Esophagus squamous epithelium (tissue), 5 donors: ENCODE data around the gene LGMN. TPM values are rescaled to one million over a fixed set of nuclear protein-coding genes. Genes with fewer than 3 reads are reported as not detected.

Source experiments
- DNase-seq: peaks from one replicate; lab custom pipeline; 2025; lab: John Stamatoyannopoulos, UW
- H3K27ac ChIP-seq, 4 donors: fragments of 200-600 bp; sonication (generic); one replicate each; pipeline ENCODE4 v1.5.1; 2016 to 2019; ENCODE audit warnings: mild to moderate bottlenecking in 1 of 4
- H3K27me3 ChIP-seq, 4 donors: fragments of 200-600 bp; sonication (generic); 1 replicate in 3 of 4; 2 replicates in 1 of 4; pipeline versions ENCODE4 v1.5.1 to v1.6.0; 2017 to 2021; ENCODE audit warnings: antibody characterized with exemption in 1 of 4
- H3K36me3 ChIP-seq, 3 donors: fragments of 200-600 bp; sonication (generic); one replicate each; pipeline ENCODE4 v1.5.1; 2016 to 2019
- H3K4me1 ChIP-seq, 3 donors: fragments of 200-600 bp; sonication (generic); one replicate each; pipeline ENCODE4 v1.5.1; 2017 to 2019
- H3K4me3 ChIP-seq, 4 donors: fragments of 200-600 bp; sonication (generic); 1 replicate in 3 of 4; 2 replicates in 1 of 4; pipeline ENCODE4 v1.5.1; 2016 to 2019; ENCODE audit warnings: mild to moderate bottlenecking in 2 of 4, moderate library complexity in 1 of 4
- H3K9me3 ChIP-seq, 3 donors: fragments of 200-600 bp; sonication (generic); one replicate each; pipeline ENCODE4 v1.5.1; 2016 to 2019
- POLR2A ChIP-seq, 4 donors: fragments of 450-650 bp; IDR thresholded peaks; one replicate each; pipeline ENCODE4 v1.6.1; 2017; ENCODE audit warnings: antibody characterized with exemption in 4 of 4, mild to moderate bottlenecking in 4 of 4, moderate library complexity in 3 of 4
- WGBS, 2 donors: methylation state at CpG; one replicate each; pipeline ENCODE4 v1.1.5; 2018; 5-methylcytosine and 5-hydroxymethylcytosine counted together
- intact Hi-C: fragments of 100-400 bp; cut with DNase I; formaldehyde crosslinking; loops from one replicate; pipeline ENCODE4 v1.15.0; 2022
- total RNA-seq, 4 donors: library from RNA; depleted of rRNA; stranded (reverse); fragments of >200 nt; gene quantifications; one replicate each; pipeline ENCODE4 v1.1.0, GENCODE V29; 2016
- TF ChIP-seq, protein P1 (sequence below), 6 experiments: fragments of 450-650 bp in 4 of 6; fragments of 200-600 bp in 2 of 6; sonication (generic) in 2 of 6; IDR thresholded peaks; one replicate each; pipeline ENCODE4 v1.5.1; 2016 to 2019; ENCODE audit warnings: antibody characterized with exemption in 6 of 6, mild to moderate bottlenecking in 4 of 6, moderate library complexity in 4 of 6
- donor health status: DM: yes; HTN: yes; CAD: no.

LGMN gene
- total RNA-seq, 4 donors from 2014 or later, result 42.6 to 107 (median 70.8) TPM

DNA sequence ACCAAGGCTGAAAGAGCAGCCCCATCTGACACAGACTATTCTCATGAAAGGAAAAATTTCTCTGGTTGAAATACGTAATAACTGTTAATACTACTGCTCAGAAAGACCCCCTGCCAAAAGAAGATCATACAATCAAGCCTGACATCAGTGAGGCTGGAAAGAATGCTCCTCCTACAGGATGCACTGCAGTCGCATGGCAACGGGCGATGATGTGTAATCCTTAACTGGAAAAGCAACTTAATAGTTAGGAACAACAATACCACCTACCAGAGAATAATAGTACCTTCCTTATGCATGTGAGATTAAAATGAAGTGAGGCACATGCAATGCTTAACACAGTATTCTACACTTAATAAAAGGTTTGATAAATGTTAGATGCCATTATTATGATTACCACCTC lies 44.5 kb upstream of the LGMN start:
- H3K27me3 ChIP-seq, result no peaks in the 10 kb centered on the region
- TF ChIP-seq POLR2A (IDR thresholded peaks at IDR 0.05), result no peak
- TF ChIP-seq, protein P1, sequence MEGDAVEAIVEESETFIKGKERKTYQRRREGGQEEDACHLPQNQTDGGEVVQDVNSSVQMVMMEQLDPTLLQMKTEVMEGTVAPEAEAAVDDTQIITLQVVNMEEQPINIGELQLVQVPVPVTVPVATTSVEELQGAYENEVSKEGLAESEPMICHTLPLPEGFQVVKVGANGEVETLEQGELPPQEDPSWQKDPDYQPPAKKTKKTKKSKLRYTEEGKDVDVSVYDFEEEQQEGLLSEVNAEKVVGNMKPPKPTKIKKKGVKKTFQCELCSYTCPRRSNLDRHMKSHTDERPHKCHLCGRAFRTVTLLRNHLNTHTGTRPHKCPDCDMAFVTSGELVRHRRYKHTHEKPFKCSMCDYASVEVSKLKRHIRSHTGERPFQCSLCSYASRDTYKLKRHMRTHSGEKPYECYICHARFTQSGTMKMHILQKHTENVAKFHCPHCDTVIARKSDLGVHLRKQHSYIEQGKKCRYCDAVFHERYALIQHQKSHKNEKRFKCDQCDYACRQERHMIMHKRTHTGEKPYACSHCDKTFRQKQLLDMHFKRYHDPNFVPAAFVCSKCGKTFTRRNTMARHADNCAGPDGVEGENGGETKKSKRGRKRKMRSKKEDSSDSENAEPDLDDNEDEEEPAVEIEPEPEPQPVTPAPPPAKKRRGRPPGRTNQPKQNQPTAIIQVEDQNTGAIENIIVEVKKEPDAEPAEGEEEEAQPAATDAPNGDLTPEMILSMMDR (IDR thresholded peaks at IDR 0.05), result no peak
- no peak for DNase-seq
- peak overlapping the region; percentile 89 to 97 (median 91) for H3K27ac ChIP-seq
- peaks cover 0 to 15% (median 7%) of the 10 kb centered on the region in 3 donors for H3K9me3 ChIP-seq
- peaks cover 0 to 9% (median 0%) of the 10 kb centered on the region in 3 donors for H3K36me3 ChIP-seq
- 55 to 61% methylated on average over 4 of the region's 4 CpGs for WGBS, 2 donors
- intact Hi-C loops, result no loop called here
- no peak overlapping the region for H3K4me3 ChIP-seq
- H3K4me1 ChIP-seq, result peaks cover 7 to 33% (median 17%) of the 10 kb centered on the region in 3 donors

DNA sequence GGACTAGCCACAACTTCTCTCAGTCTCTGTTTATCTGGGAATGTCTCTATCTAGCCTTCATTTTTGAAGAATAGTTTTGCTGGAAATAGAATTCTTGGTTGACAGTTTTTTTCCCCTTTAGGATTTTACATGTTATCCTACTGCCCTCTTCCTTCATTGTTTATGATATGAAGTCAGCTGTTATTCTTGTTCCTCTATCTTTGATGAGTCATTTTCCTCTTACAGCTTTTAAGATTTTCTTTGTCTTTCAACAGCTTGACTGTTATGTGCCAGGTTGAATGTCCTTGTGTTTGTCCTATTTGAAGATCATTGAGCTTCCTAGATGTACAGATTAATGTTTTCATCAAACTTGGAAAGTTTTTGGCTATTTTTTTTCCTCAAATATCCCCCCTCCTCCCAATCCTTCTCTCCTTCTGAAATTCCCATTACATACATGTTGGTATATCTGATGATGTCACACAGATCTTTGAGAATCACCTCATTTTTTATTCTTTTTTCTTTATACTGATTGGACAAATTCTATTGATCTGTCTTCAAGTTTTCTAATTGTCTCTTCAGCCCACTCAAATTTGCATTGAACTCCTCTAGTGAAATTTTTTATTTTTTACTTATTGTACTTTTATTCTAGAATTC lies 41.1 kb upstream of the LGMN start:
- H3K9me3 ChIP-seq, result peaks cover 0 to 15% (median 7%) of the 10 kb centered on the region in 3 donors
- no peak for TF ChIP-seq POLR2A (IDR thresholded peaks at IDR 0.05)
- TF ChIP-seq, protein P1 (IDR thresholded peaks at IDR 0.05), result no peak
- no peaks in the 10 kb centered on the region for H3K36me3 ChIP-seq
- no peak for DNase-seq
- no peak overlapping the region for H3K4me3 ChIP-seq
- no peak overlapping the region for H3K27ac ChIP-seq
- intact Hi-C loops, result loop anchor here (10.0 kb wide), 2 partner anchors 75 to 105 kb away; no protein-coding TSS in a partner anchor
- H3K4me1 ChIP-seq, result peaks cover 6 to 17% (median 7%) of the 10 kb centered on the region in 3 donors
- no peaks in the 10 kb centered on the region for H3K27me3 ChIP-seq

DNA sequence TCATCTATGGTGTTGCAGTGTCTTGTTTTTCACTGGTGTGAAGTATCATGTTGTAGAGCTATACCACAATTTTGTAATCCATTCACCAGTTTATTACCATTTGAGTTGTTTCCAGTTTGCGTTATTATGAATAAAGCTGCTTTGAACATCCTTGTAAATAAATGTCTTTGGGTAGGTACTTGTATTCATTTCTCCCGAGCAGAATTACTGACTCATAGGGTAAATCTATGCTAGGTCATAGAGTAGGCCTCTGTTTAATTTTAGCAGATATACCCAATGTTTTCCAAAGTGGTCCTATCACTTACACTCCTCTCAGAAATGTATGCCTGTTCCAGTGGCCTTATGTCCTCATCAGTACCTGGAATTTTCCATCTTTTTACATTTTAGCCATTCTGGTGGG lies 39.1 kb upstream of the LGMN start:
- intact Hi-C loops, result loop anchor here (10.0 kb wide), 2 partner anchors 73 to 103 kb away; no protein-coding TSS in a partner anchor
- Histone ChIP-seq H3K27ac (no peak overlapping the region), H3K9me3 (peaks cover 0 to 15% (median 7%) of the 10 kb centered on the region in 3 donors), H3K4me3 (no peak overlapping the region), H3K4me1 (peaks cover 0 to 9% (median 0%) of the 10 kb centered on the region in 3 donors), H3K36me3 (no peaks in the 10 kb centered on the region), H3K27me3 (no peaks in the 10 kb centered on the region)
- no peak for DNase-seq
- 70 to 89% methylated on average over 2 of the region's 2 CpGs for WGBS, 2 donors
- no peak for TF ChIP-seq POLR2A (IDR thresholded peaks at IDR 0.05)
- TF ChIP-seq, protein P1 (IDR thresholded peaks at IDR 0.05), result no peak

DNA sequence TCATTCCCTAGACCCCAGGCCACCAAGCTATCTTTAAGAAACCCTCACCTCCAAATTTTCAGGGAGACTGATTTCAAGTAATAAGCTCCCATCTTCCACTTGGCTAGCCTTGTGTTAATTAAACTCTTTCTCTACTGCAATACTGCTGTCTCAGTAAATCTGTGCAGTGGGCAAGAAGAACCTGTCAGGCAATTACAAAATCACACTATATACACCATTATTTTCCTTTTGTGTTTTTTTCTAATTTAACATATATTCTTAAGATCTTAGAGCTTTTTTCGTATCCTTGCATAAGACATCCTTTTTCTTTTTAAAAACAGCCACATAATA lies 38.0 kb upstream of the LGMN start:
- H3K36me3 ChIP-seq, result no peaks in the 10 kb centered on the region
- DNase-seq, result no peak
- no peak overlapping the region for H3K4me3 ChIP-seq
- 87 to 93% methylated on average over 1 of the region's 1 CpG for WGBS, 2 donors
- TF ChIP-seq POLR2A (IDR thresholded peaks at IDR 0.05), result no peak
- TF ChIP-seq, protein P1 (IDR thresholded peaks at IDR 0.05), result no peak
- H3K27me3 ChIP-seq, result no peaks in the 10 kb centered on the region
- H3K9me3 ChIP-seq, result peaks cover 0 to 15% (median 7%) of the 10 kb centered on the region in 3 donors
- H3K4me1 ChIP-seq, result peaks cover 0 to 9% (median 0%) of the 10 kb centered on the region in 3 donors
- intact Hi-C loops, result loop anchor here (10.0 kb wide), 2 partner anchors 72 to 102 kb away; no protein-coding TSS in a partner anchor
- H3K27ac ChIP-seq, result peak overlapping the region in 1 of 4 donors; percentile 52

DNA sequence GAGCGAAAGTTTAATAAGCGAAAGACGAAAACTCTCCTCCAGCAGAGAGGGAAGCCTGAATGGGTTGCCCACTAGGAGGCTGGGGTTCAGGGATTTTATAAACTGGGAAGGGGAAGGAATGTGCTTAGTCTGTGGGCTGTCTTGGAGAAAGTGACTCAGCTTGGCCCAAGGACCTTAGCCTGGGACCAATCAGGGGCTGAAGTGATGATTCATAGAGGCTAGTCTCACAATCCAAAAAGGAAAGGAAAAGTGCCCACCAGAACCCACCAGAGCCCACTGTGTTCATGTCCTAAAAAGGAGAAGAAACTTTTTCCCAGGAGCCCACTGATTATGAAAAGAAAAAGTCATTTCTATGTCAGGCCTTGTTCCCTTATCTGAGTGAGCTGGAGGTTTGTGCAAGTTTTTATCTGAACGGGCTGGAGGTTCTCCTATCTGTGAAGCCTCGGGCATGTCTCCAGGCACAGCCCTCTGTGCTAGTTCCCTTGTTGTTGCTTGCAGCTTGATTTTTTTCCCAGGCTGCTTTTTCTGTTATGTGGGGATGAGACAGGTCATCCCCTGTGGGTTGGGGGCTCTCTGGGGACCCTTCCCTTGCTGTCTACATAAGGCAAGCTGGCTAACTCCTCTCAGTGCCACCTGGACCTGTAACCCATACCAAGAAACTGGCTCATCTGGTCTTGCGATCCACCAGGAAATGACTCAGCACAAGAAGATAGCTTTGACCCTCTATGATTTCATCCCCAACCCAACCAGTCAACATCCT lies 37.4 kb upstream of the LGMN start:
- peaks cover 0 to 9% (median 0%) of the 10 kb centered on the region in 3 donors for H3K4me1 ChIP-seq
- H3K27ac ChIP-seq, result peak overlapping the region in 2 of 4 donors; percentile 10 to 52
- intact Hi-C loops, result loop anchor here (10.0 kb wide), 2 partner anchors 71 to 101 kb away; no protein-coding TSS in a partner anchor
- no peaks in the 10 kb centered on the region for H3K36me3 ChIP-seq
- H3K4me3 ChIP-seq, result no peak overlapping the region
- H3K27me3 ChIP-seq, result no peaks in the 10 kb centered on the region
- TF ChIP-seq, protein P1 (IDR thresholded peaks at IDR 0.05), result no peak
- TF ChIP-seq POLR2A (IDR thresholded peaks at IDR 0.05), result no peak
- 59 to 62% methylated on average over 5 to 6 of the region's 6 CpGs for WGBS, 2 donors
- H3K9me3 ChIP-seq, result peaks cover 0 to 15% (median 7%) of the 10 kb centered on the region in 3 donors
- no peak for DNase-seq
